Measurements from ENCODE around the gene MAPK14.

The MAPK14 gene

GRCh38 chr6:36104836-36105235, 77.2 kb downstream of the MAPK14 start:
- no peak for DNase-seq

DNA sequence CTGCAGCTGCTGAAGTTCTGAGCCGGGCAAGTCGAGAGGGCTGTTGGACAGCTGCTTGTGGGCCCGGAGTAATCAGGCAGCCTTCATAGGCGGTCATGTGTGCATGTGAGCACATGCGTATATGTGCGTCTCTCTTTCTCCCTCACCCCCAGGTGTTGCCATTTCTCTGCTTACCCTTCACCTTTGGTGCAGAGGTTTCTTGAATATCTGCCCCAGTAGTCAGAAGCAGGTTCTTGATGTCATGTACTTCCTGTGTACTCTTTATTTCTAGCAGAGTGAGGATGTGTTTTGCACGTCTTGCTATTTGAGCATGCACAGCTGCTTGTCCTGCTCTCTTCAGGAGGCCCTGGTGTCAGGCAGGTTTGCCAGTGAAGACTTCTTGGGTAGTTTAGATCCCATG, 81.5 kb downstream of the MAPK14 start:
- peak; percentile 54 for DNase-seq

DNA sequence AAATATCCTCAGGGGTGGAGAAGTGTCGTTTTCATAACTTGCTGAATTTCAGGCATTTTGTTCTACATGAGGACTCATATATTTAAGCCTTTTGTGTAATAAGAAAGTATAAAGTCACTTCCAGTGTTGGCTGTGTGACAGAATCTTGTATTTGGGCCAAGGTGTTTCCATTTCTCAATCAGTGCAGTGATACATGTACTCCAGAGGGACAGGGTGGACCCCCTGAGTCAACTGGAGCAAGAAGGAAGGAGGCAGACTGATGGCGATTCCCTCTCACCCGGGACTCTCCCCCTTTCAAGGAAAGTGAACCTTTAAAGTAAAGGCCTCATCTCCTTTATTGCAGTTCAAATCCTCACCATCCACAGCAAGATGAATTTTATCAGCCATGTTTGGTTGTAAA, 82.4 kb downstream of the MAPK14 start:
- no peak for DNase-seq

- no peak for DNase-seq
Measured at GRCh38 chr6:36110863-36111262, 83.3 kb downstream of the MAPK14 start.

- DNase-seq, result no peak
Measured at GRCh38 chr6:36111526-36111925, 83.9 kb downstream of the MAPK14 start.

DNA sequence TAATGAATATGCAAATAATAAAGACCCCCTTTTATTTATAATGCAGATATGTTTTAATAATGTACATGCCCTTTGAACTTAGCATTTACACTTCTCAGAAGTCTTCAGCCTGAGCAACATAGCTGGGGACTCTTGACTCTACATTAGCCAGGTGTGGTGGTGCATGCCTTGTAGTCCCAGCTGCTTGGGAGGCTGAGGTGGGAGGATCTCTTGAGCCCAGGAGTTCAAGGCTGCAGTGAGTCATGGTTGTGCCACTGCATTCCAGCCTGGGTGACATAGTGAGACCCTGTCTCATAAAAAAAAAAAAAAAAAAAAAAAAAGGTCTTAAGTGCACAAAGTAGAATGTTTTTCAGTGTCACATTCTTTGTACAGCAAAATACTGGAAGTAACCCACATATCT, 85.4 kb downstream of the MAPK14 start:
- no peak for DNase-seq

DNA sequence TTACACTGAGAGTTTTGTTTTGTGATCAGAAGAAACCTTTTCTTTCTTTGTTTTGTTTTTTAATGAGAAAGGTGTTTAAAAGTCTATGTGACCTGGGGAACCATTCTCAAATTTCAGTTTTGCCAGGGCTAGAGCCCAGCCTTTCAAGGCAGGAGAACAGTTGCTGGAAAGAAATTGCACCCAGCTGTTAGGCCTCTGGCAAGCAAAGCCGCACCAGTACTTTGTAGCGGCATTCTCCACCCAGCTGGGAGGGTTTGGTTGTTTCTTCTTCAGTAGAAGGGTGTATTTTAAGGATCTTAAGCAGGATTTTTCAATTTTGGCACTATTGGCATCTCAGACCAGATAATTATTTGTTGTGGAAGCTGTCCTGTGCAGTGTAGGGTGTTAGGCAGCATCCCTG, 86.1 kb downstream of the MAPK14 start:
- DNase-seq, result no peak

DNA sequence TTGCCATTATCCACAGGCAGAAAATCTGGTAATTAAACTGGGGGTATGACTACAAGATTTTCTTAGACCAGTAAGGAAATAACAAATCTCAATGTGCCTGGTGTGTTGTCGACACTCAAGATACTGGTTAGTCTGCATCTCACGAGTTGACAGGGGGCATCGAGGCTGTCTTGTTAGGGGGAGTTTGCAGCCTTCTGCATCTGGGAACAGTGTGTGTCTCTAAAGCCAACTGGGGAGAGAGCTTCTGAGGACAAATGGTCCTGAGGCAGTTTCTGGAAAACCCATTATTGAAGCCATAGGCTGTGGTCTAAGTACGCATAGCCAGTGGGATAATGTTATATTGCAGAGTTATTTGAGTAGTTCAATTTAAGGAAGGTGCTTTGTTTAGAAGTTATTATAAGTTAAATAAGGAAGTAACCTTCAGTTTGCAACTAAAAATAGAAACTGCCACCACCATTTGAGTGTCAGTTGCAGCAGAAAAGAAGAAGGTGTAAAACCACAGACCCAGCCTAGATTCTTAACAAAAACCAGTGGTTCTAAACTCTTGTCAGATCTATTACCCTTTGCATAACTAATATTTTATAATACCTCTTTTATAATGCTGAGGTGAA, 87.3 kb downstream of the MAPK14 start:
- peak; percentile 62 for DNase-seq

DNA sequence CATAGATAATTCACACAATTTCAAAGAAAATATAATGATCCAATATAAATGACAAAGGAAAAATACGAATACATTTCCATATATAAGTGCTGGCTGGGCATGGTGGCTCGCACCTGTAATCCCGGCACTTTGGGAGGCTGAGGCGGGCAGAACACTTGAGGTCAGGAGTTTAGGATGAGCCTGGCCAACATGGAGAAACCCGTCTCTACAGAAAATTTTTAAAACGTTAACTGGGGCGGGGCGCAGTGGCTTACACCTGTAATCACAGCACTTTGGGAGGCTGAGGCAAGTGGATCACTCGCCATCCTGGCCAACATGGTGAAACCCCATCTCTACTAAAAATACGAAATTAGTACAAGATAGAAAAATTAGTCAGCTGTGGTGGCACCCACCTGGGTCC, 87.8 kb downstream of the MAPK14 start:
- DNase-seq, result no peak

DNA sequence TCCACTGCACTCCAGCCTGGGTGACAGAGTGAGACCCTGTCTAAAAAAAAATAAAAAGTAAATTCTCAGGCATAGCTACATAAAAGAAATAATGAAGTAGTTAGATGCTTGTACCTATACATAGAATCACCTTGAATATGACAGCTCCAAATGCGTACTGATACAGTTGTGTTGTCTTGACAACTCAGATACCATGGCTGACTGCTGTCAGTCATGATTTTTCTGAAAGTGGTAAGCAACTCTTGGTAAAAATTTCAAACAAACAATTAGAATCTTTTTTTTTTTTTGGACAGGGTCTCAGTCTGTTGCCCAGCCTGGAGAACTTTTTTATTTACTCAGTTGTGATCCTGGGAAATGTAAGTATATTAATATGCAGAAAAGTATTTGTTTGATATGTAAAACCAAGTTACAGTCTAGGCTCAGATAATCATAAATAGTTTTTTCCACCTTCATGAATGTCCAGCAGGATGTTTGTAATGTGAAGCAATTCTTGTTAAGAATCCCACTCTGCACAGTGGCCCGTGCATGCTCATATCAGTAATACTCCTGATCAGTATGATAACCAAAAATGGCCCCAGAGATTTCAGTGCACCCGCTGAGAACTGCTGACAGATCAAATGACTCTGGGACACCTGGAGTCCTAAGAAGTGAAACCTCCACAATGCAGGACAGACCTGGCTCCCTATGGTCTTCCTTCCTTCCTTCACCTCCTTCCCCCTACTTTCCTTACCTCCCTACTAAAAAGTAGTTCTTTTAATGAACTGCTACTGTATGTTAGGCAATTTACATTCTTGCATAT, 88.7 kb downstream of the MAPK14 start:
- DNase-seq, result no peak

DNA sequence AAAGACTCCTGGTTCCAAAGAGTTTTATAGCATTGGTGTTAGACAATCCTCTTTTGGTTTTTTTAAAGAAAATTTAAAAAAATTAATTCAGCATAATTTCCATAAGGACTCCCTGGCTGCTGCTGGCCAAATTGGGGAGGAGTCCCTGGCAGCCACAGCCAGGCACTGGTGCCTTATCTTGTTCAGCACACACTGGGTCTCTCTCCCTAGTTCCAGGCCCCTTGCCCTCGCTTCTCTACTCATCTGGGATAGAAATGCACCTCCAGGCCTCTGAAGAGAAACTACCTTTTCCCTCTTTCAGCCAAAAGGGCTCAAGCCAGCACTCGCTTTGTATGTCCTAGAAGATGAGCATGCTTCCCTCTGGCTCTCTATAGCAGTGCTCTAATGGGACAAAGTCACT, 89.3 kb downstream of the MAPK14 start:
- DNase-seq, result no peak

GRCh38 chr6:36117658-36118549, 90.3 kb downstream of the MAPK14 start:
- DNase-seq, result no peak

- peak; percentile 83 for DNase-seq
Measured at GRCh38 chr6:36118550-36119107, 91.0 kb downstream of the MAPK14 start.

GRCh38 chr6:36119209-36119608, 91.6 kb downstream of the MAPK14 start:
- DNase-seq, result no peak

DNA sequence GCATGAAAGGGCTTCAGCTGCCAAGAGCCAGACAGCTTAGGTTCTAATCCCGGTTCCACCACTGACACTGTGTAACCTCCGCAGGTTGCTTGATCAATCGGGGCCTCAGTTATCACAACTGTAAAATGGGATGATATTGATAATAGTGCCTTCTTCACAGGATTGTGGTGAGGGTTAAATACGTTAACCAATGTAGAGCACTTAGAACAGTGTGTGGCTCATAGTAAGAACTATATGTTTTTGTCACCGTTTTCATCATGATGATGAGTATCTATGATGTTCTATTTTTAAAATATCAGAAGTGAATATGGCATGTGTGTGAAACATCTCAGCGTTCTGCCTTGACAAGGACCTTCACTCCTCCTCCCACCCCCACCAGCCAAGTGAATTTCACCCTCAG, 92.4 kb downstream of the MAPK14 start:
- DNase-seq, result no peak

DNA sequence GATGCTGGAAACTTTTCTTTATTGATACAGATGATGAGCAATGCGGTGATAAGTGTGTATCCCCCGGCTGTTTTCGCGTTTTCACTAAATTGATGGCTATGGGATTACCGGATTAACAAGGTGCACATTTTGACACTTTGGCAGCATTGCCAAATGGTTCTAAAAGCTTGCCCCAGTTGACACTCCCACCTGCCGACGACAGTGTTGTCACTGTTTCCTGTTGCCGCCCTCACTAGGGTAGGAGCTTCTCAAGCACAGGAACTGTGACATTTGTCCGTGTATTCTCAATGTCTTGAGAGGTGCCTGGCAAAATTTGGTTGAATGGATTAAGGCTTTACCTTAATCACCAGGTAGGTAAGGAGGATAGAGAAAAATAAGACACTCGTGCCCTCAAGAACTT, 92.9 kb downstream of the MAPK14 start:
- DNase-seq, result peak; percentile 86

- DNase-seq, result peak; percentile 70
Measured at GRCh38 chr6:36120979-36121786, 93.6 kb downstream of the MAPK14 start.

DNA sequence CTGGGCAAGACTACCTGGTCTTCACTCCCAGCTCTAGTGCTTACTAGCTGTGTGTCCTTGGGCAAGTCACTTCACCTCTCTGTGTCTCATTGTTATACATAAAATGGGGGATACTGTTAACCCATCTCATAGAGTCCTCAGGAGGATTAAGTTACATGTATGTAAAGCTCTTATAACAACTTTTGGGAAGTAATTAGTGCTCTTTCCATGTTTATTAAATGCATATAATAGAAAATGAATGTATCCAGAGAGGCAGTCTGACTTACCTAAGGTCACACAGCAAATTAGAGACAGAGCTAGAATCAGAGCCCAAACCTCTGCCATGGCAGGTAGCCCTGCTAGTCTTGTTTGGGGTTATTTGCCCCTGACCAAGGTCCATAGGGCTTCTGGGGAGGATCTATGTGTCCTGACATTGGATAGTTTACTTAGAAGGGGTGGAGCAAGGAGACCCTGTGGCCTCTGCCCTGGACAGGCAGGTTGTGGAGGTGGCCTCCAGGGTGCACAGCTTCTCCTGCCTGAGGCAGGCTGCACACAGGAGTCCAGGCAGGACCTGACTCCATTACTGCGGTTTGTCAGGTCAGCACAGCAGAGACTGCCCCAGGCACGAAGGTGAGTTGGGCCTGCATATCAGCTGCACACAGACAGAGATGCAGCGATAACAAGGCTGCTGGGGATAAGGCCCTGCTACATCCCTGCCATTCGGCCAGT, 94.3 kb downstream of the MAPK14 start:
- no peak for DNase-seq

DNA sequence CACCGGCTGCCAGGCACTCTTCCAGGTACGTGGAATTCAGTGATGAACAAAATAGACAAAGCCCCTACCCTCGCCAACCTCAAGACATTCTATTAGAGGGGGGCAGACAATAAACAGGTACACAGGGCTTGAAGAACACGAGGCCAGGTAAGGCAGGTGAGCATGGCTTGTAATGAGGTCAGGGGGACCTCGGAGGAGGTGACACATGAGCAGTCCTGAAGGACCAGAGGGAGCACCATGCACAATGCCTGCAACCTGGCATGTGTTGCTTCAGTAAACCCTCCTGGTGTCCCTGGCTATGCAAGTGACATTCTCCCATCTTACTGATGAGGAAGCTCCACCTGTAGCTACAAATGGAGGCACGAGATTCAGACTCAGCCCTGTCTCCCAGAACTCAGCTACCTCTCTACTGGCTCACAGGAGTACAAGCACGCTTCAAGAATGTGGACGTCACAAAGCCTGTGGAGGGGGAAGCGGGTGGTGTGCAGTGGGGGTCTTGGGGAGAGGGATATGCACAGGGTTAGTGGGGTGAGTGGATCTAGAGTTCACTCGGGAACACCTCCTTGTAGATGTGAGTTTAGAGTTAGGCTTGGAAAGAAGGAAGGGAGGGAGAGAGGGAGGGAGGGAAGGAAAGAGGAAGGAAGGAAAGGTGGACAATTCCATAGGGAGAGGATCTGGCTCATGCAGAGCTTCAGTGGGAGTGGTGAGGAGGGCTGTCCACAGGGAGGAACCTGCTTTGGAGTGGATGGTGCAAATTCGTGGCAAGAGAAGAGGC, 95.1 kb downstream of the MAPK14 start:
- no peak for DNase-seq

DNA sequence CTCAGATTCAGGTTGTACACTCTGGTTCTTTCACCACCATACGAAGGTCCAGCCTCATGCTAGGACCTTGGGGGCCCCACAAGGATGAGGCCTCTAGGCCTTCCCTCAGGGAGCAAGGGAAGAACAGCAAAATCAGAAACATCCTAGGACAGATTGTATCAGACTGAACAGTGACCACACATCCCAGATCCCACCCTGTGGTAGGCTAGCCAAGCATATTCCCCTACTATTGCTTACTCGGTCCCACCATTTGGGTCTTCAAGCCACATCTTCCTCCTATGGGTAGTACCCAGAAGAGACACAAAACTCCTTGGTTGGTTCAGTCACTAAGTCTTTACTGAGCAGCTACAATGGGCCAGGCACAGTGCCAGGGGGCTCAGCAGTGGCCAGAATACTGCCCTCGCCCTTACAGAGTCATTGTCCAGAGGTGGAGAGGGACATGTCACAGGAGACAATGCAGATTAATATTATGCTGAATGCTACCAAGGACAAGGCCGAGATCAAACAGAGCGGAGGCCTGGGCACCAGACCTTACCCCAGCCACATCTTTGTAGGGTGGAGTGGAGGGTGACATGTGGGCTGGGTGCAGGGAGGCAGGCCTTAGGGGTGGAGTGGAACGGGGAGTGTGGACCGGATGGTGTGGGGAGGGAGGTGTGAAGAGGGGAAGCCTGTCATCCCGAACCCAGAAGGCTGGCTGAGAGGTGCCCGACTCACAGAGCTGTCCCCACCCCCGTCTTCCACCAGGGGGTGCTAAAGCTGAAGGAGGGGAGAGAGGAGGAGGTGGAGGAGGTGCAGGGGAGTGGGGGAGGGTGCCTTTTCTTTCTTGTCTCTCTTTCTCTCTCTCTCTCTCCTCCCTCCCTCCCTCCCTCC, 95.9 kb downstream of the MAPK14 start:
- peak; percentile 96 for DNase-seq
